Activated CD8-positive, alpha-beta memory T cell treated with anti-CD3 and anti-CD28 coated beads, Interleukin-2, amount 50 U/mL, for 24 hours (primary cell): ENCODE data around the gene EIF2D.

Experiments
- DNase-seq: peaks from one replicate; pipeline ENCODE4 v3.0.0-alpha.2; 2020; ENCODE audit errors: extremely low read depth

The EIF2D gene

GRCh38 chr1:206570529-206570928 lies 41.7 kb downstream of the EIF2D start:
- DNase-seq, result no peak

GRCh38 chr1:206569556-206569955 lies 42.7 kb downstream of the EIF2D start:
- no peak for DNase-seq

GRCh38 chr1:206568779-206569352 lies 43.4 kb downstream of the EIF2D start:
- no peak for DNase-seq

- DNase-seq, result no peak
Observed at GRCh38 chr1:206568256-206568655, 44.0 kb downstream of the EIF2D start.

DNA sequence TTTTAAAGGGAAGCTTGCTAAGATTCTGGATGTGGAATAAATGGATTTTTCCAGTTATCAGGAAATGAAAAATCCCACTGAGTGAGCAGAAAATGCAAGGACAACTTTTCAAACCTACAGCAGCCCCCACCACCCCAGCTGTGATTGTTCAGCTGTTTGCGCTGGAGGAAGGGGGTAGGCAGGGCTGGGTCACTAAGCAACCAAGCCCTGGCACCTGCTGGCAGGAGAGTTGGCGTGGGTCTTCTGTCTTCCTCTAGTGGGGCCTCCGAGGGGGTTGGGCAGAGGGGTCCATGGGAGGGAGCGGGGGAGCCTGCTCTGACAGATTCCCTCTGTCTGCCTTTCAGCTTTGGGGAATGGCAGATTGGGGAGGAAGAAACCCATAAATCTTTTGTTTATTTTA lies 45.3 kb downstream of the EIF2D start:
- DNase-seq, result no peak

- DNase-seq, result no peak
Observed at GRCh38 chr1:206565995-206566394, 46.3 kb downstream of the EIF2D start.

- no peak for DNase-seq
Observed at GRCh38 chr1:206563367-206564207, 48.7 kb downstream of the EIF2D start.

GRCh38 chr1:206560007-206560716 lies 52.1 kb downstream of the EIF2D start:
- no peak for DNase-seq

DNA sequence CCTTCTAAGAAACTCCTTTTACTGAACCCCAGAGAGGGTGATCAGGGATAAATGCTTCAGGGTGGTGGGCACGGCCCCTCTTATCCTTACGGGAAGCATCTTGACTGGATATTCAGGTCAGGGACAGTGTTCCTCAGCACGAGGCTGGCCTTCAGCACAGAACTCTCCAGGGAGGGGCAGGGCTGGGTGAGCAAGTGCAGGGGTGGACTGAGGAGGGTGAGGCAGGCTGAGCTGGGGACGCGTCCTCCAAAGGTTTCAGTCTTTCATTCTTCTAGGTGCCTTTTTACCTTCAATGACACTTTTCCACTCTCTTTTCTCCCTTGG lies 52.6 kb downstream of the EIF2D start:
- DNase-seq, result no peak

GRCh38 chr1:206558794-206559671 lies 53.2 kb downstream of the EIF2D start:
- no peak for DNase-seq

DNA sequence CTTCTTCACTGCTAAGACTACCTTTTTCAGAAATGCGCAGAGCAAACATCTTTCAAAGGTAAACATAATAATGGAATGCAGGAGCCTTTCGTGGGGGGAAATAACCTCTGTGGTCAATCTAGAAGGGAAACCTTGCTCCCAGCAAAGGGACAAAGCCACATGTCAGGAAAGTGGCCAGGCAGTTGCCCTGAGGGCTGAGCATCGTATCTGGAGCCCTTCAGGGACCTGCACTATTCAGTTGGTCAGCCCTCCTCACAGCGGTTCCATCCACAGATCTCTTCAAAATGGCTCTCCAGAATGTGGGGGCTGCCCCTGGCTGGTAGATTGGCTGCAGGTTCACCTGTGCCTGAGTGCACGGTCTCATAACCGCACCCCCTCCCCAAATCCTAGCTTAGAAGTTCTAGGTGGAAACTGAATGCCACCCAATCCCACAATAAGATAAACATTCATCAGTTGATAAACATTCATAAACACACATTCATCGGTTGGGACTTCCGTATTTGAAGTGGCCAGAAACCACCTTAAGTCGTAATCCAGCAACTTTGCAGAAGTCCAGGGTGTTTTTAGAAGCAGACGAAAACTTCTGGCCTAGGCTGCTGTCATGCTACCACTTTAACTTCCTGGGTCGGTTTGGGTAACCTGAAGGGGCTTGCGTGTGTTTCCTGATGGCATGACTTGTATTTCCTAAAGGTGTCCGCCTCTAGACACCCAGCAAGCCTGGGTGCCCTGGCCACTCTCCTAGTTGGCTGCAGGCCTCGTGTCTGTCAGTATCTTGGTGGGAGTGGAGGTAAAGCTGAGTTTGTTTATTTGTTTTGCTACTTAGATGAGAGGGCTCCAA lies 54.4 kb downstream of the EIF2D start:
- no peak for DNase-seq

- DNase-seq, result peak; percentile 61
Observed at GRCh38 chr1:206556750-206557635, 55.3 kb downstream of the EIF2D start.

DNA sequence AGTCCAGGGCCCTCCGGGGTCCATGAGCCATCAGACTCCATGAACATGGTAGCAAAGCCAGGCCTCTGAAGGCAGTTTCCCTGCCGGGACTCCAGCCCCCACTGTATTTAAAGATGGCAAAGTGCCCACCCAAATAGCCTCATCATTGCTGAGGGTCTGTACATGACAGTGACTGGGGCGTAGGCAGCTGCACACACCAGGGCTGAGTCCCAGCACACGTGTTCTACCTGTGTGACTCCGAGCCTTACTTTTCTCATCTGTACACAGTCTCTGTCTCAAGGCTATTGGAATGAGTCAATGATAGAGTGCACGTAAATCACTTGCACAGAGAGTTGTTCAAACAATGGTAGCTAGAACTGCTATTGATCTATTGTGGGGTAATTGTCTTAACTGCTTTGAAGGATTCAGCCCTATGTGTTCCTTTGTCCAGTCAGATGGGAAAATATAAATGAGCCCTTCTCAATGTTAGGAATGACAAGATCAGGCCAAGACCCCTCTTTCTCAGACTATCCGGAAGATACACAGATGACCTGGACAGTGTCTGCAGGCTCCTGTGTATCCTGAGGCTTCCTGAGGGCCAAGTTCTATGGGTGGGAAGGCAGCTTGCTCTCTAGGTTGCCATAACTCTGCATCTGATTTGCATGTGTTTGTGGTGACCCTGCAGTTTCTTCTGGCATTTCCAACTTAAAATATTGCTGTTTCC lies 56.1 kb downstream of the EIF2D start:
- no peak for DNase-seq

DNA sequence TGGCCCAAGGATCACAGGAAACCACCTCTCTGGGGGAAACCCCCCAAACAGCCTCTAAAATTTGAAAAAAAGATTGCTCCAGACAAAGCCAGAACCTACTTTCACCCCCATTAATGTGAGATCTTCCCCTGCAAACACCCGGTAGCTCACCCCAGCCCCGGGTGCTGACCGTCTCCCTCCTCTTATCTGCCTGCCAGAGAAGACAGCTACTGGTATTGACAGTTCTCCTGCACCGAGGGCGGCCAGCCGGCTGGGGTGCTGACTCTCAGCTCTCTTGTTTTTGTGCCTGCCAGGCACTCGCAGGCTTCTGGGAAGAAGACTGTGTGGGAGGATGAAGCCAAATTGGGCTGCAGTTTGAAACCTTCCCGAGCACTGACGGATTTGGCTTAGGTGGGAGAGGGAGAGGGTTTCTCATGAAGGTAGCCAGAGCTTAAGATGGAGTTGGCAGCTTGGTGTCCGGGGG lies 56.8 kb downstream of the EIF2D start:
- no peak for DNase-seq

DNA sequence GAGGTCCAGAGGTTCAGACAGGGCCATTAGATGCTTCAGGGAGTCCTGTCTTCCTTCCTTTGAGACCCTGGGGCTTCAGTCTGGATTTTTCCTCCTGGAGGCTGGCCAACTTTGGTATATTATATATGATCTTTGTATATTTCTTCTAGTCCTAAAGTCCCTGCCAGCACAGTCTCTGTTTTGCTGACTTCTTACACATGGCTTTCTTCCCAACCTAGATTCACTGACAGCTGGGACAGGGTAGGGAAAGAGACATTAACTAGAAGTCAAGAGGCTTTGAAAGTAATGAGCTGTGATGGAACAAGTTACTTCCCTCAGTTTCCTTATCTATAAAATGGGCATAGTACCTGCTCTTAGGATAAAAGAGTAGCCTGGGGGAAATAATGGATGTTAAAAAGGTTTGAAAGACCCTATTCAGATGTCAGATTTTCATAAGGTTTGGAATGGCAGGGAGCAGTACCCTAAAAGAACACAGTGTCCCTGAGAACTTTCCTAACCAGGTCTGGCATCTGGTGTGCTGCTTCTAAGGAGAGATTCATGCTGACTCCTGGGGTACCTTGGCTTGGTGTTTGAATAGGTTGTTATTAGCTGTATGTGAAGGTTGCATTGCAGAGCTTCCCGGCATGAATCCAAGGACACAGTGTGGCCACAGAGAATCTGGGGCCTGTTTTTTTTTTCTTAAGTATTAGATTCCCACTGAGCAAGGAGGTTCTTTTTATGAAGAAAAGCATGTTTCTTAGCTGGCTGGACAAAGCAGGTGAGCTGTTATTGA lies 57.4 kb downstream of the EIF2D start:
- no peak for DNase-seq

DNA sequence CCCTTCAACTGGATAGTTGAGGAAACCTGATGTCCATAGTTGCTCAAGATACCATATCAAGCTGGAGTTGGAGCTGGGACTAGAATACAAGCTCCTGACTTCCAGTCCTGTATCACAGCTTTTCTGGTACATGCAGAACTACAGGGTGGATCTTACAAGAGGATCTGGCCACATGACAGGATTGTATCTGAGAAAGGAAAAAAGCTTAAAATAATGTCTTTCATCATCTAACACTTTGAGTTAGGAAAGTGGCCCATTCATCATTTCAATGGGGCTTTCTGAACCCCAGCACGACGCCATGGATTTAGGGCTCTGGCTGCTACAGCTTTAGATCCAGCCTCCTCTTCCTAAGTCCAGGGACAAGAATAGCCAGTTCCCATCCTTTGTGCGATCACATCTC lies 58.1 kb downstream of the EIF2D start:
- DNase-seq, result no peak

DNA sequence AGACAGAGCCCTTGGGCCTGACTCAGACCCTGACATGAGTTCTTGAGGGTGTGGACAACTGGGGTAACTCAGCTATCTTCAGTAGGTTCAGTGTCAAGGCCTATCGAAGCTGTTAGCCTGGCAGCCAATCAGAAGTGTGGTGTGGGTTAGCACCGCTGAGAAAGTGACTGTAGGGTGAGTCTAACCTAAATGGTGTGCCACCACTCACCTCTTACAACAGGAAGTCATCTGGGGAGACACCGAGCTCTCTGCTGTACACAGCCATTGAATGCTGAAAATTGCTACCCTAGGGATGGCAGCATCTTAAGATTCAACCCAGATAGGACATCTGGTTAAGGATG lies 60.3 kb downstream of the EIF2D start:
- no peak for DNase-seq

- DNase-seq, result no peak
Observed at GRCh38 chr1:206551296-206551985, 60.8 kb downstream of the EIF2D start.
